GM18526 (cell line): Measurements from ENCODE around the gene MYL7.

Experiments
- POLR2A ChIP-seq: IDR thresholded peaks from 3 replicates; pipeline ENCODE4 v1.6.1; 2011; ENCODE audit not compliant: insufficient read length; ENCODE audit errors: extremely low read depth

The MYL7 gene

DNA sequence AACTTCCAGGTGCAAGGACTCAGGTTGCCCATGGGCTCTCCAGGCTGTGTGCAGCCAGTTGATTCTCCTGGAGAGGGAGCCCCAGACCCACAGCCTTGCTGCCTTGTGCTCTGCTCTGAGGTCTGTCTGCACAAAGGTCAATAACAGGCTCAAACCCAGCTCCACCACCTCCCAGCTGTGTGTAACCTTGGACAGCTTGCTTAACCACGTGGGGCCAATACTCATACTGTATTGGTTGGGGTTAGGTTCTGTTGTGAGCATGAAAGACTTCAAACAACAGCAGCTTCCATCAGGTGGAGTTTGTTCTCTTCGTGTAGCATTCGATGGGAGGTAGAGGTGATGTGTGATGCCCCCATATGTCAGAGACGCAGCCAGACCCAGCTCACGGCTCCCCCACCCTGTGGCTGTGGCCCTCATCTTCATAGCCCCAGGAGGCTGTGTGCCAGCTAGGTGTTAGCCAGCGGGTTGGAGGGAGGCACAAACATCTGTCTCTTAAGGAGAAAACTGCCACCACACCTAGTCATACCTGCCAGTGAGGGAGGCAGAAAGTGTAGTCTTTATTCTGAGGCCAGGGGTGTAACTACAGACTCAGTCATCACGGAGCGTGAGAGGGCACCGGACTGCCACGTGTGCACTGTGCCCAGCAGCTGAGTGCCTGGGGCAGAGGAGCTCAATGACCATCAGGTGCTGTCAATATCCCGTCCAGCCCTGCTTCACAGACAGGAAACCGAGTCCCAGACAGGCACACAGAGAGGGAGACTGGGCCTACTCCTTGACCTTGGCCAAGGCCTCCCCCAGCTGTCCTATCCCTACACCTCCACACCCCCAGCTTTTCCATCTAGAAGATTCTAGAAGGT is 9.7 kb downstream of the MYL7 start:
- TF ChIP-seq POLR2A: no peak

DNA sequence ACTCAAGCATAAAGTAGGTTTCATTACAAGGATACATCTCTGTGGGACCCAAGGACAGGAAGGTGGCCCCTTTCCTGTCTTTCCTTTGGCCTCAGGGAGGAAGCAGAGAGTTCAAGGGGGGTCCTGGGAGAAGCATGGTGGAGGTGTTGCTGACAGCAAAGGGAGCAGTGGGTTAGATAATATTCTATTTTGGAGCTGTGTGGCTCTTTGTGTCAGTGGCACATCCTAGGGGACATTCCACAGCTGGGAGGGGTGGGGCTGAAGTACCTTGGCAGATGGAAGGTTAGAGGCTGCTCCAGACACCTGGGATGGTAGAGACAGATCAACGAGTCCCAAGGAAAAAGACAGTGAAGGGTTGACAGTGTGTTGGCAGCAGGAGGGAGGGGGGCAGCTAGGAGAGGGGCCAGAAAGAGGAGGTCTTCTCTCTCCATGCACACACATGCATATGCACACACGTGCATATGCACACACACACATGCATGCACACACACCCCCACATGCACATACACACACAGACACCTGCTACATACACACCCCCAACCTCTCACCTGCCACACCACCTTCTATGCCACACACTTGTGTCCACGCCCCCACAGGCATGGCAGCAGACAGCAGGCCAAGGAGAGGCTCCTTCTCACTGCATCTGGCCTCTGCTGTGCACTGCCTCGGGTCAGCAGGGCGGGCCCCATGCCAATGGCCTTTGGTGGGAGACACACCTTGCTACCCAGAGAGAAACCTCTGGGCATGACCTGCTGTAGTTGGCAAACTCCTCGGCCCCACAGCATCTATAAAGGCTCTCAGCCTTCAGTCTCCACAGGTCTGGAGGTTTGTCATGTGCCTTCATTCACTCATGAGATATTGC is 12.2 kb downstream of the MYL7 start:
- TF ChIP-seq POLR2A: no peak

DNA sequence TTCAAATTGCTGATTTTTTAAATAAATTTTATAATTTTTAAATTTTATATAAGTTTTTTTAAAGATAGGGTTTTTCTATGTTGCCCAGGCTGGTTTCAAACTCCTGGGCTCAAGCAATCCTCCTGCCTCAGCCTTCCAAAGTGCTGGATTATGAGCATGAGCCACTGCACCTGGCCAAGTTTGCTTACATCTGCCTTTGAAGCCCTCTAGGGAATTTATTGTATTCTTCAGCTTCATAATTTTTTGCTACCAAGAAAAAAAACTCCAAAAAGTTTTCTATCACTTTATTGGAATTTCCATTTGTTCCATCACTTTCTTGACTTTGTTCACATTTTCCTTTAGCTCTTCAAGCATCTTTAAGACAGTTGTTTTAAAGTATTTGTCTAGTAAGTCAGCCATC is 14.0 kb downstream of the MYL7 start:
- TF ChIP-seq POLR2A: no peak

DNA sequence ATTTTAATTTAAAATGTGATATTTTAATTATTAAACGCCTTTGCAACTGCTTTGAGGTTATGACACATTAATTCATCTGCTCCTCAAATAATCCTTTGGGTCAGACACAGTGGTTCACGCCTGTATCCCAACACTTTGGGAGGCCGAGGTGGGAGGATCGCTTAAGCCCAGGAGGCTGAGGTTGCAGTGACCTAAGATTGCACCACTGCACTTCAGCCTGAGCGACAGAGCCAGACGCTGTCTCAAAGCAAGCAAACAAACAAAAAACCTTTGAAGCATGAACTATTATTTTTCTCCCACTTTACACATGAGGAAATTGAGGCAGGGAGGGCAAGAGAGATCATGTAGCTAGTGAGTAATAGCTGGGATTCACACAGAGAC is 16.3 kb downstream of the MYL7 start:
- no peak for TF ChIP-seq POLR2A

DNA sequence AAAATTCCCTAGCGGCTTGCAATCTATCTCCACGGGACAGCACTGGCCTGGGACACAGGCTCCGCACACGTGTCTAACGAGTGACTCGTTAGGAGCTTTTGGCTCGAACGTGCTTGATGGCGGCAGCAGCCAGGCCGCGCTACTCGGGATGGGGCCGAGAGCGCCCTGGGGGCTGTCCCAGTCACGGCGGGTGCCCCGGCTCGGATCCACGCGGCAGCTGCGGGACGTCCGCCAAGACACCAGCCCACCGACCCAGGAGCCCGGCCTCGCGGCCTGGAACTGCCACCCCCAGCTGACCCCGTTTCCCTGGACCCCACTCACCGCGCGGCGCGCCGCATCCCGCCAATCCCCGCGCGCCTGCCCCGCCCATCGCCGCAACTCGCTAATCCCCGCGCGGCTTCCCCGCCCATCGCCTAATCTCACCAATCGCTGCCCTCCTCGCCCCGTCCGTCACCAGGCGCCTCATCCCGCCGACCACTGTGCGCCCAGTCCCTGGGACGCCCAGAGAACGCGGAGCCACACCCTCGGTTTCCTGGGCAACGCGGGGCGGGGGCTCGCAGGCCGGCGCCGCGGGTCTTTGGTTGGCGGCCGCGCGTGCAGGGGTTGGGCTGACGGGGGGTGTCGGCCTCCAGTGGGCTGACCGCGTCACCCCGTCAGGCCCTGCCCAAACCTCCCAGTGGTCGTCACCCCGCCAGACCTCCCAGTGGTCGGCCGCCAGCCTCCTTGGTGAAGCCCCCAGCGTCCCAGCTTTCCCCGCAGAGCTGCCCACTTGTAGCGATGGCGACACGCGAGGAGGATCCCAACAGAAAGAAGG is 17.7 kb downstream of the MYL7 start, which contains the start of gene POLD2:
Gene POLD2, minus strand, starts transcription at position 359 of the 814 bp plus-strand sequence. CDS start 1,495 bp downstream, outside the sequence.
- peak; percentile 62 for TF ChIP-seq POLR2A

DNA sequence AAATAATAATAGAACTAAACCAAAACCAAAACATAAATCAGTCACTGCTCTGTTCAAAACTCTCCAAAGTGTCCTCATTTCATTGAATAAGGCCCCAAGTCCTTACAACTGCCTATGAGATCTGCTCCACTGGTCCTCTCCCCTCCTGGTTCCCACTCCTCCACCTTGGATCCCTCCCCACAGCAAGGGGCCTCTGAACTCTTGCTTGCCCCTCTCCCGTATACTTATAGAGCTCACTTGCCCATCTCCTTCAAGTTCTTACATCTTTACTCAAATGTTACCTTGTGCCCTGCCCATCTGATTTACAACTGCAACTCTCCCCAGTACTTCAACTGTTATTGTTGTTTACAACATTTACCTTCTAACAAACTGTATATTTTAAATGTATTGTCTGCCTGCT is 18.6 kb downstream of the MYL7 start:
- TF ChIP-seq POLR2A: no peak

DNA sequence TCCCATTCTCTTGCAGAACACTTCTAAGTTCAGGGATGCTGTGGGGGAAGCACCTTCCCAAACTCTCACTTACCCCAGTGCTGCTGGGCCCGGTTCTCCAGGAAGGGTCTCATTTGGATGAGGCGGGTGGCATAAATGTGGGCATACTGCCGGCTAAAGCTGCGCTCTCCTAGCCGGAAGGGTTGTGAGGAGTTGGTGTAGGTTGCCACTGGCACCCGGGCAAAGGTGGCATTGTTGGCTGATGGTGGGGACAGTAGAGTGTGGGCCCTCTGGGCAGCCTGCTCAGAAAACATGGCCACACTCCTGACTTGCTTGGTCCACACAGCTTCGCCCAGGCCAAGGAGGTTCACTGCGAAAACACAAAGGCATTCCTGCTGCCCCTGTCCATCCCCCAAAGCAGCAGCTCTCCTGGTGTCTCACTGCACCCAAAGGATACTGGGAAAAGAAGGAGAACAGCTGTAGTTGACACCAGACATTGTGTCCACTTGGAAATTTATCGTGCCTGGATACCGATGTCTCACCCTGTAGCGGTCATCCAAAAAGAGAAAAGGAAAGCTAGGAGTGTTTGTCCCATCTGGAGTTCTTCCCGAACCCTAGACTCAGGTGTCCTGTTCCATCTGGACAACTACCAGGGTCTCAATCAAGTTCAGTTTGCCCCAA is 19.2 kb downstream of the MYL7 start:
- no peak for TF ChIP-seq POLR2A

DNA sequence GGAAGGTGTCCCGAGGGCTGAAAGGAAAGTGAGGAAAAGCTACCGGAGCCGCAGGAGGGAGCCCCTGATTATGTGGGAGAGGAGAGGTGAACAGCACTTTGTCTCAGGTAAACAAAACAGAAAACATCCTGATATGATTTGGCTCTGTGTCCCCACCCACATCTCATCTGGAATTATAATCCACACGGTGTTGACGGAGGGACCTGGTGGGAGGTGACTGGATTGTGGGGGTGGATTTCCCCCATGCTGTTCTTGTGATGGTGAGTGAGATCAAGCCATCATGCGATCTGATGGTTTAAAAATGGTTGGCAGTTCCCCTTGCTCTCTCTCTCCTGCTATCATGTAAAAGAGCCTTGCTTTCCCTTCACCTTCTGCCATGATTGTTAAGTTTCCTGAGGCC is 20.7 kb downstream of the MYL7 start:
- TF ChIP-seq POLR2A: no peak

DNA sequence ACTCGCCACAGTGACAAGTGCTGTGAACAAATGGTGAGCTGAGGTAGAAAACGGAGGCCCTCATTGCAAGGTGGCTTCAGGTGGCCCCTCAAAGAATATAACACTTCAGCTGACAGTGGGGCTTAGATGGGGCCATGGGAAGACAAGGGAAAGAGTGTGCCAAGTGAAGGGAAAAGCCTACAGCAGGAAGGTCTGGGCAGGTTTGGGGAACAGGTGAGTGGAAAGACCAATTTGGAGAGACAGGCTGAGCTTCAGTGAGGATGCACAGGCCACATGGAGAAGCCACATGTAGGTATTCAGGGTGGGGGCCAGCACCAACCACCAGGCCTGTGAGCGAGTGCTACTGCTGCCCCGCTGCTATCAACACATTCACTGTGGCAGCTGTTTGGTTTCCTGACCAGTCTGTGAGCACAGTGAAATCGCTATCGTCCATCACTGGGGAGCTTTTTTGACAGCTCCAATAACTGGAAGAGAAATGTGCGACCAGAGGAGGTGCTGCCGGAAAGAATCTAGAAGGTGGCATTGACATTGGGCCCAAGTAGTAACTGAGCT is 21.2 kb downstream of the MYL7 start:
- no peak for TF ChIP-seq POLR2A

DNA sequence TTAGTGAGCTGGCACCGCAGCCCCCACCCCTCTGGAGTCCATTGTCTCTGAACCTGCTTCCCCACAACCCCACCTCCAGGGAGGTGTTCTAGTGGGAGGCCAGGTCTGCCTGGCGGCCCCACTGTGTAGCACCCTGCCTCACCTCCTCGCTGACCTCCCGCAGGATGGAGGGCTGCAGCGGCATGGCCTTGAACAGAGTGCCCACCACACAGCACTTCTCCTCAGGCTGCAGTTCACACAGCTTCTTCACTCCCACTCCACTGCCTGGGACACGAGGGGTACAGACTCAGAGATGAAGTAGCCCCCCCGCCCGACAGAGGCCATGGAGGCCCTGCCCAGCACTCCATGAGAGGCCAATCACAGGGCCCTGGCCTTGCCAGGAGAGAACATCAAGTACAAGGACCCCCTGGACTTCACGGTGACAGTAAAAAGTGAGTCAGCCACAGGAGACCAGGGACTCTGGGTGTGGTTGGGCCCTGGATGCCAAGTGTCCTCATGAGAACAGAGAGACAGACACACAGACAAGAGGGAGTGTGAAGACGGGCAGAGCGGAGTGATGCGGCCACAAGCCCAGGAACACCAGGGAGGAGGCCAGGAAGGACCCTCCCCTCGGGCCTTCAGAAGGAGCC is 23.2 kb downstream of the MYL7 start:
- TF ChIP-seq POLR2A: no peak

DNA sequence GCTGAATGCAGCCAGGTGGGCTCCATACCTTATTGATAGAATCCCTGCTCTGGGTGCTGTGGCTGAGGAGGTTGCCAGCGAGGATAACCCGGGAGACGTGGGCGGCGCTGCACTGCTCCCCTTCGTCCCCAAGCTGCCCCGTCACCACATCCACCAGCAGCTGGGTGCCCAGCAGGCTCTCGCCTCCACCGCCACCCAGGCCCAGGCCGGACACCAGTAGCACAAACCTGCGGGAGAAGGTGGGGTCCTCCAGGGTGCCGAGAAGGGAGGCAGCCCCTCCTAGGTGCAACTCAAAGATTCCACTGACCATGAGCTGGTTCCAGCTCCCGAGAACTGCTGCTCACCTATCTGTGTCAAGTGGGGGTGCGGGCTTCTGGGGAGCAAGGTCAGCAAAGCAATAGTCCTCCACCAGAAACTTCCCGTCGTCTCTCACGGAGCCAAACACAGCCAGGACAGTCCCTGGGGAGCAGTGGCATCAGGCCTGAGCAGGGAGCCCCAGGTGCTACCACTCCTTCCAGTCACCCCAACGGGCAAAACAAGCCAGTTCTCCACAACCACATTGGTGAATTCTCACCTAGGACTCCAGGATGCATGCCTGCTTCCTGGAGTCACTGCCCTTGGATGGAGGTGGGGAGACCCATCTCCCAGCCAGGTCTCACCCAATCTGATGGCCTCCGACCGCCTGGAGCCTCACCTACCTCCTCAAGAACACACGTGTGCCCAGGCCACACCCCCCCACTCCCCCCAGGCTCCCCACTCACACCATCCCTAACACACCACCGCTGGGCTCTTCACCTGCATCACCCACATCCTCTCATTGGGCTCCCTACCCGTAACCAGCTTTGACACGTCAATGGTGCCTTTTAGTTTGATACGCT is 24.1 kb downstream of the MYL7 start:
- no peak for TF ChIP-seq POLR2A

DNA sequence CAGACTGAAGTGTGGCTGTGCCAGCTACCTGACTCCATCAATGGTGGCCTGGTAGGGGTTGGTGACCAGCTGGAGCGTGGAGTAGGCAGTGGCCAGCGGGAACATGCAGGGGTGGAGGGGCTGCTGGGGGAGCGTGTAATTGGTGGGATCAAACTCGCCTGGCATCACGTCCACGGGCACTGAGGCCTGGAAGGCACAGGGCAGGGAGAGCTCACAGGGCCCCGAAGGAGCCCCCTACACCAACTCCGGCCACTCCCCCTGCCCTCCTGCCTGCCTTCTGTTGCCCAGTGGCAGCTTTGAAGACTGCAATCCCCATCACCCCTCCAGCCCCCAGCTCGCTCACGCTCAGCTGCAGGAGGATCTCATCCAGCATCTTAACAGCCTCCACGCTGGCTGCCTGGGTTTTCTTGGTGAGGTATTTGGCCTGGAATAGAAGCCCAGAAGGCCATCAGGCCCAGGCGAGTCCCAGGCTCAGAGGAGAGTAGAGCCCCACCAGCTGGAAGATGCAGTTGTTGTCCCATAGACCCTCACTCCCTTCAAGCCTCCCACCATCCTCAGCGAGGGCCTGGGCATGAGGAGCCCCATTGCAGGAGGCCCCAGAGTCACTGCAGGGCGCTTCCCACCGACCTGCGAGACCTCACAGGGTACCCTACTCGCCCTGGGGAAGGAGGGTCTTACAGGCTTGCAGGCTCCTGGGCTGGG is 24.9 kb downstream of the MYL7 start:
- TF ChIP-seq POLR2A: no peak
